ENCODE measurements around the gene IL36G.

DNA sequence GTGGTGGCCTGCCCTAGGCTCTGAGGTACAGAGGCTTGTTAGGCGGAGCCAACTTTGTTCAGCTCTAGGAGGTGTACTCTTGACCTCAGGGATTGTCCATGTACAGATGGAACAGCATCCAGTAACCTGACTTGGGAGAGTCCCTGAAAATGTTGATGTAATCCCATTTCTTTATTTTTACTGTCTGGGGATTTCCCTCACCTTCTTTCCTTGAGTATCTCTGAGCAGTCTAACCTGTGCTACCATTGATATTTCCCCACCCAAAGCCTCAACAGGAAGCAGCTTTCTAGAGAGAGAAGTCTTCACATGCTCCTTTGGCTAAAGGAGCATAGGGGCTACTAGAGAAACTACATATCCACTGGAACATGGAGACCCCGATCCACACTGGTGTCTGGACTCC lies 37.8 kb downstream of the IL36G start:
- no peak for TF ChIP-seq TAF1 (IDR thresholded peaks at IDR 0.05; ENCODE audit: borderline replicate concordance, insufficient read depth, low read length)
- no peak for TF ChIP-seq POLR2AphosphoS5 (IDR thresholded peaks at IDR 0.05; ENCODE audit: low read depth, low read length)

Measured in PFSK-1 (cell line).